Lower leg skin (tissue), 3 donors: ENCODE measurements around the gene RGMA.

ENCODE experiments used
- POLR2A ChIP-seq, 2 donors: fragments of 450-650 bp; IDR thresholded peaks; one replicate each; pipeline ENCODE4 v1.6.1; 2016 to 2017; ENCODE audit warnings: antibody characterized with exemption in 2 of 2, mild to moderate bottlenecking in 1 of 2, moderate library complexity in 1 of 2
- TF ChIP-seq, protein P1 (sequence below), 3 donors: fragments of 450-650 bp; IDR thresholded peaks; one replicate each; pipeline ENCODE4 v1.5.1; 2016; ENCODE audit warnings: antibody characterized with exemption in 3 of 3, mild to moderate bottlenecking in 3 of 3, moderate library complexity in 2 of 3

GRCh38 chr15:93072411-93073394 is 16.3 kb downstream of the RGMA start:
- TF ChIP-seq, protein P1, sequence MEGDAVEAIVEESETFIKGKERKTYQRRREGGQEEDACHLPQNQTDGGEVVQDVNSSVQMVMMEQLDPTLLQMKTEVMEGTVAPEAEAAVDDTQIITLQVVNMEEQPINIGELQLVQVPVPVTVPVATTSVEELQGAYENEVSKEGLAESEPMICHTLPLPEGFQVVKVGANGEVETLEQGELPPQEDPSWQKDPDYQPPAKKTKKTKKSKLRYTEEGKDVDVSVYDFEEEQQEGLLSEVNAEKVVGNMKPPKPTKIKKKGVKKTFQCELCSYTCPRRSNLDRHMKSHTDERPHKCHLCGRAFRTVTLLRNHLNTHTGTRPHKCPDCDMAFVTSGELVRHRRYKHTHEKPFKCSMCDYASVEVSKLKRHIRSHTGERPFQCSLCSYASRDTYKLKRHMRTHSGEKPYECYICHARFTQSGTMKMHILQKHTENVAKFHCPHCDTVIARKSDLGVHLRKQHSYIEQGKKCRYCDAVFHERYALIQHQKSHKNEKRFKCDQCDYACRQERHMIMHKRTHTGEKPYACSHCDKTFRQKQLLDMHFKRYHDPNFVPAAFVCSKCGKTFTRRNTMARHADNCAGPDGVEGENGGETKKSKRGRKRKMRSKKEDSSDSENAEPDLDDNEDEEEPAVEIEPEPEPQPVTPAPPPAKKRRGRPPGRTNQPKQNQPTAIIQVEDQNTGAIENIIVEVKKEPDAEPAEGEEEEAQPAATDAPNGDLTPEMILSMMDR (IDR thresholded peaks at IDR 0.05), result no peak
- TF ChIP-seq POLR2A (IDR thresholded peaks at IDR 0.05), result no peak
